ENCODE results near the gene KRT76. TPM values are rescaled to one million over a fixed set of nuclear protein-coding genes. Genes with fewer than 3 reads are reported as not detected.

KRT76 gene
- total and polyA plus RNA-seq, 10 donors, result not detected

DNA sequence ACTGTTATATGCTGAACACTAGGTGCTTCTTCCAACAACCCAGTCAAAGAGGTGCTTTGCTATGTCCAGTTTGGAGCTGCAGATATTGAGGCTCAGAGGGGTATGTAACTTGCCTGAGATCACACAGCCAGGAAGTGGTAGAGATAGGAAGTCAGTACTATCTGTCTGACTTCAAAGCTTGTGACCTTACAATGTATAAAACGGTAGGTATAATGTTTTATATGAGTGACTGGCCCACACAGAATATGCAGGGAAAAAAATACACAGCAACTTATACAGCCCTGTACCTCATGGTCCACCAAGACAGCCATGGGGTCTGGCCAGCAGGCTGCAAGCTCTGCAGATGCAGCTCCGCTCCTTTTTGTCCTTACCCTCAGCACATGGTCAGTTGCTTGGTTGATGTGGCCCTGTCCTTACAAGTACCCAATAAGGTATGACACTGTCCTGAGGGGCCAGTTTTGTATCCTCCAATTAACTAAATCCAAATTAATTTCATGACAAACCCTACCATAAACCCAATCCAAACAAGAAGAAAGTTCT, 40.6 kb upstream of the KRT76 start:
- 62 to 70% (median 67%) methylated on average over 2 of the region's 2 CpGs for WGBS, 5 donors
- peaks cover 0 to 16% (median 0%) of the 10 kb centered on the region in 7 donors for H3K27me3 ChIP-seq (replicated peaks in 1 of 7)
- H3K4me3 ChIP-seq, result no peak overlapping the region
- H3K4me1 ChIP-seq, result peaks cover 0 to 11% (median 1%) of the 10 kb centered on the region in 6 donors
- no peak for DNase-seq
- no peaks in the 10 kb centered on the region for H3K9me3 ChIP-seq
- intact Hi-C loops (cut with DNase I; ENCODE audit: low total_unique reads), result no loop called here
- H3K27ac ChIP-seq, result no peak overlapping the region
- H3K36me3 ChIP-seq, result no peaks in the 10 kb centered on the region
- TF ChIP-seq, protein P1, sequence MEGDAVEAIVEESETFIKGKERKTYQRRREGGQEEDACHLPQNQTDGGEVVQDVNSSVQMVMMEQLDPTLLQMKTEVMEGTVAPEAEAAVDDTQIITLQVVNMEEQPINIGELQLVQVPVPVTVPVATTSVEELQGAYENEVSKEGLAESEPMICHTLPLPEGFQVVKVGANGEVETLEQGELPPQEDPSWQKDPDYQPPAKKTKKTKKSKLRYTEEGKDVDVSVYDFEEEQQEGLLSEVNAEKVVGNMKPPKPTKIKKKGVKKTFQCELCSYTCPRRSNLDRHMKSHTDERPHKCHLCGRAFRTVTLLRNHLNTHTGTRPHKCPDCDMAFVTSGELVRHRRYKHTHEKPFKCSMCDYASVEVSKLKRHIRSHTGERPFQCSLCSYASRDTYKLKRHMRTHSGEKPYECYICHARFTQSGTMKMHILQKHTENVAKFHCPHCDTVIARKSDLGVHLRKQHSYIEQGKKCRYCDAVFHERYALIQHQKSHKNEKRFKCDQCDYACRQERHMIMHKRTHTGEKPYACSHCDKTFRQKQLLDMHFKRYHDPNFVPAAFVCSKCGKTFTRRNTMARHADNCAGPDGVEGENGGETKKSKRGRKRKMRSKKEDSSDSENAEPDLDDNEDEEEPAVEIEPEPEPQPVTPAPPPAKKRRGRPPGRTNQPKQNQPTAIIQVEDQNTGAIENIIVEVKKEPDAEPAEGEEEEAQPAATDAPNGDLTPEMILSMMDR (IDR thresholded peaks at IDR 0.05 in 8 of 11, conservative IDR thresholded peaks at IDR 0.05 in 3 of 11), result no peak
- TF ChIP-seq POLR2A (IDR thresholded peaks at IDR 0.05) (no peak), POLR2AphosphoS5 (IDR thresholded peaks at IDR 0.05) (no peak)

DNA sequence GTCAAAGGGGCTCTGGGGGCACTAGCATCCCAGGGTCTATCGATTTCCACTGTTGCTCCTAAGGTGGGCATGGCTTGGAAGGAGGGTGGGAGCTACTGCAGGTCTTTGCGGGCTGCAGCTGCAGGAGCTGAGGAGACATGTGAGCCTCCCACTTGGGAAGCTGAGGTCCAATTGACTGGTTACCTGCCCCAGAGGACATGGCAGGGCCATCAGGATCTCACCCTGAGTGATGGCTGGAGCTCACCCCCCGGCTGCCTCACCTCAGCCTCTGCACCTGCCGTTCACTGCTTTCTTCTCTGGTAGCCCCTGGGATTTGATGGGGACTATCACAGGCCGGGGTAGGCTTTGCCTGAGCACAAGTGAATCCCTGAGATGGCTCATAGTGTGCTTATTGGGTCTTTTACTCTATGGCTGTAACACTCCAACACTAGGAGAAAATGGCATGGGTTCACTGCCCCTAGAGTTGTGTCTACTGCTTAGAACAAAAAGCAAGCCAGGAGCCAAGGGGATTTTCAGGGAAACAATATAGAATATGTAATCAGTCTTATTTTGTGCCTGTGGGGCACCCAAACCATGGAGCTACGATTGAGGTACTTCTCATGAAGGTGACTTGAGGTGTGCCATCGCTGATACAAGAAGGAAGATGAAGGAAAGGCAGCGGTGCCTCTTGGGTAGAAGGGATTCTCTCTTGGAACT, 40.0 kb upstream of the KRT76 start:
- 84 to 89% (median 86%) methylated on average over 8 of the region's 8 CpGs for WGBS, 5 donors
- Histone ChIP-seq H3K4me1 (peaks cover 0 to 9% (median 1%) of the 10 kb centered on the region in 6 donors), H3K4me3 (no peak overlapping the region), H3K27me3 (replicated peaks in 1 of 7) (peaks cover 0 to 12% (median 0%) of the 10 kb centered on the region in 7 donors), H3K36me3 (no peaks in the 10 kb centered on the region), H3K27ac (no peak overlapping the region), H3K9me3 (no peaks in the 10 kb centered on the region)
- DNase-seq, result peak; percentile 39
- TF ChIP-seq POLR2A (IDR thresholded peaks at IDR 0.05) (no peak), POLR2AphosphoS5 (IDR thresholded peaks at IDR 0.05) (no peak)
- TF ChIP-seq, protein P1 (IDR thresholded peaks at IDR 0.05 in 8 of 11, conservative IDR thresholded peaks at IDR 0.05 in 3 of 11), result no peak
- intact Hi-C loops (cut with DNase I; ENCODE audit: low total_unique reads), result no loop called here

DNA sequence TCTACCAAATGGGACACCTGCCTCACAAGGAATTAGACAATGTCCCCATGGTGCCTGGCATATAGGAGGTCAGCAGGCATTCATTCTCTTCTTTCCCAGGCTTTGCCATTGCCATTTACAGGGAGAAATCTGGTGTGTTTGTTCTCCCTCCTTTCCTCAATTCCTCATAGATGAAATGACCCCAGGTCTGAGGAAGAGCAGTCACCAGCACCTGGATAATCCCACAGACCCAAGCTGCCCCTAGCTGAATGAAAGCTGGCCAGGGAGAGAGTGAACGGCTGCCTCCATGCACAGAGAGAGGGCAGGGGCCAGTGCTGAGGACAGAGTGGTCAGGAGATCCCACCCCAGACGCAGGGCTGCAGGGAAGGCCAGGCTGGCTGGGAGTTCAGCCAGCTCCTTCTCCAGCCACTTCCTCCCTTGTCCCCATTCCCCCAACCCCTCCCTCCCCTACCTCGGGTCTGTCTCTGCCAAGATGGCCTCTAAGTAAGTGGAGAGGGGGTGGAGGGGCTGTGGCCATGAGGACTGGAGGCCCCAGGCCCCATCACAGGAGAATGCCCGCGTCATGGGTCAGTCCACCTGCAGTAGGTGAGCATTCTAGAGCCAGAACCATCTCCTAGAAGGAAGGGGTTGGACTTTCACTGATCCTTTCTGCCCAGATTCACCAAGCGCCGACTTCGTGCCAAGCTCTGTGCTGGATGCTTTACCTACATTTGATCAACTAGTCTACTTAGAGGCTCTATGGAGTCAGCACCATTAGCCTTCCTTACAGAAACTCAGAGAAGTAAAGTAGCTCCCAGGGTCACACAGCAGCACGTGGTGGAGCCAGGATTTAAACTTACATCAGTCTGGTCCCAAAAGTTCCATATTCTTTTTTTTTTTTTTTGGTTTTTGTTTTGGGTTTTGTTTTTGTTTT, 38.8 kb upstream of the KRT76 start:
- Histone ChIP-seq H3K27me3 (replicated peaks in 1 of 7) (peaks cover 0 to 6% (median 0%) of the 10 kb centered on the region in 7 donors), H3K4me1 (peaks cover 0 to 5% (median 0%) of the 10 kb centered on the region in 6 donors), H3K9me3 (no peaks in the 10 kb centered on the region), H3K27ac (no peak overlapping the region), H3K36me3 (no peaks in the 10 kb centered on the region), H3K4me3 (no peak overlapping the region)
- intact Hi-C loops (cut with DNase I; ENCODE audit: low total_unique reads), result no loop called here
- 64 to 88% (median 69%) methylated on average over 6 to 9 of the region's 9 CpGs for WGBS, 5 donors
- DNase-seq, result peak; percentile 43
- TF ChIP-seq POLR2A (IDR thresholded peaks at IDR 0.05) (no peak), POLR2AphosphoS5 (IDR thresholded peaks at IDR 0.05) (no peak)
- TF ChIP-seq, protein P1 (IDR thresholded peaks at IDR 0.05 in 8 of 11, conservative IDR thresholded peaks at IDR 0.05 in 3 of 11), result no peak

Measured in spleen (tissue), 11 donors.